ENCODE results near the gene MKRN2. TPM values are rescaled to one million over a fixed set of nuclear protein-coding genes. Genes with fewer than 3 reads are reported as not detected.

MKRN2 gene
- total RNA-seq, 1 donor from 2014 or later = 33.3 TPM

DNA sequence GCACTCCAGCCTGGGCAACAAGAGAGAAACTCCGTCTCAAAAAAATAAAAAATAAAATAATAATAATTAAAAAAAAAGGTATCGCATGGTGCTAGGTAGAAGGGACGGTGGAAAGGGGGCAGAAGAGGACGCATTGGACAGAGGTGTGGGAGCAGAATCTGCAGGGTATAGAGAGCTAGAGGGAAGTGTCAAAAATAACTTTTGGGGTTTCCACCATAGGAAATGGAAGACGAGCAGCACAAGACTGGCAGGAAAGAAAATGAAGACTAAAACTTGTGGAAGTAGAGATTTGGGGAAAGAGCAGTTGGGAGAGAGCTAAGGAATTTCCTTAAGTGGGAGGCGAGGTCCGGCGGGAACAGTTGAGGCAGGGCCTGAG is 585 bp upstream of the MKRN2 start:
- DNase-seq = no peak

- peak; percentile 36 for DNase-seq
Measured at GRCh38 chr3:12557473-12558100, 700 bp downstream of the MKRN2 start.

GRCh38 chr3:12558706-12559105 is 1.8 kb downstream of the MKRN2 start:
- no peak for DNase-seq

DNA sequence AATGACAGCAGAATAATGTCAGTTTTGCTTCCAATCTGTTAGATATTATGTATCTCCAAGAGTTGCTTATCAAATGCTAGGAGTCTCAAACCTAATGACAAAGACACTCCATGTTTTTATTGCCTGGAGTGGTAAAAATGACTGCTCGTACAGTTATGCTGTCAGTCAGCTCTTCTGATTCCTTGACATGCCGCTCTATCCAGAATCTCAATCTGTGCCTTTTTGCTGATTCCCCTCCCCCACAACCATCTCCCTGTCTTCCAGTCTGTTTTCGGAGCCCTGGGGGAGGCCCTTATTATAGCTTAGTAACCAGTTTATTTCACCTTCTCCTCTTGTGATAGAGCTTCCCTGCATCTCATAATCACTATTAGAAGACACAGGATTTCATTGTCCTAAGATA is 2.6 kb downstream of the MKRN2 start:
- DNase-seq = no peak

- no peak for DNase-seq
Measured at GRCh38 chr3:12560505-12561190, 3.8 kb downstream of the MKRN2 start.

- no peak for DNase-seq
Measured at GRCh38 chr3:12561397-12561796, 4.5 kb downstream of the MKRN2 start.

DNA sequence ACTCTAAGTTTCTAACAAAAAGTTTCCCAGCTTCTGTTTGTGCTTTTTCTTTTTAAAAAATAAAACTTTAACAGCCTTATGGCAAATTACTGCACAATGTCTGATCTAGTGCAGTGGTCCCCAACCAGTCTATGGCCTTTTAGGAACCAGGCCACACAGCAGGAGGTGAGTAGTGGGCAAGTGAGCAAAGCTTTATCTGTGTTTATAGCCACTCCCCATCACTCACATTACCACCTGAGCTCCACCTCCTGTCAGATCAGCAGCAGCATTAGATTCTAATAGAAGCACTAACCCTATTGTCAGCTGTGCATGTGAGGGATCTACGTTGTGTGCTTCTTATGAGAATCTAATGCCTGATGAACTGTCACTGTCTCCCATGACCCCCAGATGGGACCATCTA is 5.6 kb downstream of the MKRN2 start:
- no peak for DNase-seq

GRCh38 chr3:12566976-12567375 is 10.1 kb downstream of the MKRN2 start:
- no peak for DNase-seq

- DNase-seq = no peak
Measured at GRCh38 chr3:12568747-12569146, 11.9 kb downstream of the MKRN2 start.

DNA sequence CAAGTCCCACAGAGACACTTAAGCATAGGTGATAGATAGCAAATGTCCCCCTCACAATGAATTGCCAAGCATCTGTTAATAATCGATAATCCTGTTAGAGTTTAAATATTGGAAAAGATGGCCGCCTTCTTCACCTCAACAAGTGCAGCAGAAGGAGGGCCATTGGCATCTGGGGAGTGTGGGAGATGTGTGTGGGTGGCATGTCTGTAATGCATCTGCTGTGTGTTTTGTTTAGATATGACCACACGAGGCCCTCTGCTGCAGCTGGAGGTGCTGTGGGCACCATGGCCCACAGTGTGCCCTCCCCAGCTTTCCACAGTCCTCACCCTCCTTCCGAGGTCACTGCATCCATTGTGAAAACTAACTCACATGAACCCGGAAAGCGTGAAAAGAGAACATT is 12.9 kb downstream of the MKRN2 start:
- DNase-seq = no peak

- DNase-seq = no peak
Measured at GRCh38 chr3:12571986-12572385, 15.1 kb downstream of the MKRN2 start.

DNA sequence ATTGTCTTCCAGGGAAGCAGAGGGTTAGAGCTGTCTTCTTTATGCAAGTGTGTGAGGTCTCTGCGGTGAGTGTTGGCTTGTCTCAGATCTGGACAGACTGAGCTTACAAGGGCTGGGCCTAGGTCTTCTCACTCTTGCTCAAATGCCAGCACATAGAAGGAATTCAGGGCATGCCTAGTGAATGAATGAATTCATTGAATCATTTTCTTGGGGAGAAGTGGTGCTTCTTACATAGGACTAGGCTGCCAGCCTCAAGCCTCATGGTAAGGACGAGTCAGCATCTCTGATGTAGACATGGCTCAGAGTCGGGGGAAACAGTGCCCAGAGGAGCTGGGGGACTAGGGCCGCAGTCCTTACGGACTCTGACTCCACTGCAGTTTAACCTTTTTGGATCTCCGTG is 17.2 kb downstream of the MKRN2 start:
- DNase-seq = no peak

DNA sequence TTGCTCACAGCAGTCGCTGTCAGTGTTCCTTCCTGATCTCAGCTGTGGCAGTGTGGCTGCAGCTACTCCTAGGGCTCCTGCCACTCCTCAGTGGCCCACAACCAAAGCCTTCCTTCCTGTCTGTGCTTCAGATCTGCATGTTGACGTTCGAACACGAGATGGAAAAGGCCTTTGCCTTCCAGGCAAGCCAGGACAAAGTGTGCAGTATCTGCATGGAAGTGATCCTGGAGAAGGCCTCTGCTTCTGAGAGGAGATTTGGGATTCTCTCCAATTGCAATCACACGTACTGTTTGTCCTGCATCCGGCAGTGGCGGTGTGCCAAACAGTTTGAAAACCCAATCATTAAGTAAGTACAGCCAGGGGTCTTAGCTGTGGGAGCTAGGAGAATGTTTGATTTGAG is 17.8 kb downstream of the MKRN2 start:
- DNase-seq = no peak

DNA sequence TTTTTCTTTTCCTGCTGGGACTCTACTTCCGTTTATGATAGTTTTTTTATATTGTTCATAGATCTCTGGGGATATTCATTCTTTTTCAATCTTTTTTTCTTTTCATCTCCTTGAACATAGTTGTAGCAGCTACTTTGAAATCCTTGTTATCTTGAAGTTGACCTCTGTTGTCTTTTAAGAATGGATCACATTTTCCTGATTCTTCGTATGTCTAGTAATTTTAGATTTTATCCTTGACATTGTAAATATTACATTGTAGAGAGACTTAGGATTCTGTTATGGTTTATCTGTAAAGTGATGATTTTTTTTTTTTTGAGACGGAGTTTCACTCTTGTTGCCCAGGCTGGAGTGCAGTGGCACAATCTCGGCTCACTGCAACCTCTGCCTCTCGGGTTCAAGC is 20.5 kb downstream of the MKRN2 start:
- no peak for DNase-seq

GRCh38 chr3:12578742-12579141 is 21.9 kb downstream of the MKRN2 start:
- no peak for DNase-seq

DNA sequence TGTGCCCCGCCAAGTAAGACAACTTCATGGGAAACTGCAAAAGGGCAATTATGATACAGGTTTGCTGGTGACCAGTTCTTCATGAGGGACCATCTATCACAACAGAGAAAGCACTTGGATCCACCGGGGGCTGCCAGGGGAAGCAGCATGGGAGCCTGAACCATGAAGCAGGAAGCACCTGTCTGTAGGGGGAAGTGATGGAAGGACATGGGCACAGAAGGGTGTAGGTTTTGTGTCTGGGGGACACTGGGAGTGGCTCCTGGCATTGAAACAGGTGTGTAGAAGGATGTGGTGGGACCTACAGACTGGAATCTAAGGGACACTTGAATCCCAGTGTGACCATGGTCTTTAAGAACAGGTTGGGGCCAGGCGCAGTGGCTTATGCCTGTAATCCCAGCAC is 22.6 kb downstream of the MKRN2 start:
- no peak for DNase-seq

GRCh38 chr3:12579905-12580304 is 23.0 kb downstream of the MKRN2 start:
- DNase-seq = no peak

- no peak for DNase-seq
Measured at GRCh38 chr3:12582730-12583129, 25.8 kb downstream of the MKRN2 start.

- no peak for DNase-seq
Measured at GRCh38 chr3:12583280-12583679, 26.4 kb downstream of the MKRN2 start.

- DNase-seq = no peak
Measured at GRCh38 chr3:12584083-12584482, 27.2 kb downstream of the MKRN2 start.

DNA sequence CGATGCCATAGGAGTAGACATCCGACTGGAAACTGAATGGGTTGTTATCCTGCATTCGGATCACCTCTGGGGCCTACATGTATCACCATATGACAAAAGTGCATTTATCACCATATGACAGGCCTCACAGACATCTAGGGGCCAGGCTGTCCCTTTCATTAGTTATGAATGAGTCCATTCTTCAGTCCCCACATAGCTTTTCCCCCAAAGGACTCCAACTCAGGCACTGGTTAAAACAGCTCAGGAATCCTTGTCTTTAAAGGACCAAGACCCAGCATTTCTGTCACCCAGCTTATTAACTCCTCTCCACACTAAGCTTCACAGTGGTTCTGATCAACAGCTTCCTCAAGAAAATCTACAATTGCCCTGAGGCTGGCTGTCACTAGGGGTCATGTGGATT is 28.3 kb downstream of the MKRN2 start:
- DNase-seq = no peak

- no peak for DNase-seq
Measured at GRCh38 chr3:12585970-12586369, 29.1 kb downstream of the MKRN2 start.

DNA sequence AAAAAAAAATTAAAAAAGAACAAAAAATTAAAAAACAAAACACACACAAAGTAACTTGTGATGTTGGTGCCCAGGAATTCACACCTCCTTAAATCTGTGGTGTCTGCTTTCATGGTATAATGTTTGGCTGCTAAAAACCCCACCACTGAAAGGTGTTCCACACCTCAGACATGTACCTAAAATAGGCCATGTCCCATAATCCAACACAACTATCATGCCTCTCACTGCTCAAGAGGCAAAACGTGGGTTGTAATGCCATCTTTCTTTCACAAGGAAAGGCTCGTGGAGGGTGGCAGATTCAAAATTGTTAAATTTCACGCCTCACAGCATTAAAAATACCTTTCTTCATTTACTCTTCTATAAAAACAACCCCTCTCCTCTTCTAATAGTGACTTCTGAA is 29.5 kb downstream of the MKRN2 start:
- no peak for DNase-seq

Measured in tongue (tissue), 2 donors.